Right lobe of liver (tissue), 4 donors: ENCODE measurements around the gene BCL6B.

ENCODE experiments used
- POLR2A ChIP-seq: fragments of 450-650 bp; IDR thresholded peaks from one replicate; pipeline ENCODE4 v1.6.1; 2017; ENCODE audit warnings: antibody characterized with exemption, mild to moderate bottlenecking
- TF ChIP-seq, protein P1 (sequence below), 4 donors: fragments of 200-600 bp in 3 of 4; fragments of 450-650 bp in 1 of 4; IDR thresholded peaks; one replicate each; pipeline versions ENCODE4 v1.5.1 to v1.8.0; 2016 to 2022; ENCODE audit warnings: antibody characterized with exemption in 4 of 4, mild to moderate bottlenecking in 2 of 4
- donor health status: DM: no; HTN: no; CAD: no.
- donor health status: DM: no; HTN: no; CAD: no.
- donor health status: DM: no; HTN: yes; CAD: no.

DNA sequence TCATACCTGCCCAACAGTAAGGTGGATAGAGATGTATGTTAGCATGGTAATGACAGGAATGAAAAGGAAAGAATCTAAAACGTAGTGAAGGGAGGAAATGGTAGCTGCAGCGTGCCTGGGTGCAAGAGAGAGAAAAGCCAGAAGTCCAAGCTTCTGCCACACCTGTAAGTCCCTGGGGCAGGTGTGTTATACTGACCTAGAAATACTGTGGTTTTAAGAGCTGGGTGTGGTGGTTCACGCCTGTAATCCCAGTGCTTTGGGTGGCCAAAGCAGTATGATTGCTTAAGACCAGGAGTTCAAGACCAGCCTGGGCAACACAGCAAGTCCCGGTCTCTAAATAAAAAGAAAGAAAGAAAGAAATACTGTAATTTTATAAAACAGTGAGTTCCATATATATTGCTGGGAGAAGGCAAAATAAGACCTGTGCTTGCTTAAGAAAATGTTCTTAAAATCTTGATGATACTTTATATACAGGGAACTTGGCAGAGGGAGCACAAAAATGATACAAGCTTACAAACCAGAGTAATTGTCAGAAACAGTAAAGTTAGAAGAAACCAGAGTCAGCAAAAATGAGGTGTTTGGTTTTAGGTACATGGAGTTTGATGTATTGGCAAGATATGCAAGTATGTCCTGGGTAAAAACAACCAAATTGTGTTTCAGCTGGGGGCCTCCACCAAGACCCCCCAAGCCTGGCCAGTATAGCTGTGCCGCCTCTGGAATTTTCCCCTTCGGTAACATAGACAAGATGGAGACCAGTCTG, 20.4 kb upstream of the BCL6B start:
- TF ChIP-seq, protein P1, sequence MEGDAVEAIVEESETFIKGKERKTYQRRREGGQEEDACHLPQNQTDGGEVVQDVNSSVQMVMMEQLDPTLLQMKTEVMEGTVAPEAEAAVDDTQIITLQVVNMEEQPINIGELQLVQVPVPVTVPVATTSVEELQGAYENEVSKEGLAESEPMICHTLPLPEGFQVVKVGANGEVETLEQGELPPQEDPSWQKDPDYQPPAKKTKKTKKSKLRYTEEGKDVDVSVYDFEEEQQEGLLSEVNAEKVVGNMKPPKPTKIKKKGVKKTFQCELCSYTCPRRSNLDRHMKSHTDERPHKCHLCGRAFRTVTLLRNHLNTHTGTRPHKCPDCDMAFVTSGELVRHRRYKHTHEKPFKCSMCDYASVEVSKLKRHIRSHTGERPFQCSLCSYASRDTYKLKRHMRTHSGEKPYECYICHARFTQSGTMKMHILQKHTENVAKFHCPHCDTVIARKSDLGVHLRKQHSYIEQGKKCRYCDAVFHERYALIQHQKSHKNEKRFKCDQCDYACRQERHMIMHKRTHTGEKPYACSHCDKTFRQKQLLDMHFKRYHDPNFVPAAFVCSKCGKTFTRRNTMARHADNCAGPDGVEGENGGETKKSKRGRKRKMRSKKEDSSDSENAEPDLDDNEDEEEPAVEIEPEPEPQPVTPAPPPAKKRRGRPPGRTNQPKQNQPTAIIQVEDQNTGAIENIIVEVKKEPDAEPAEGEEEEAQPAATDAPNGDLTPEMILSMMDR (IDR thresholded peaks at IDR 0.05) = no peak
- no peak for TF ChIP-seq POLR2A
